CD14-positive monocyte (primary cell): Measurements from ENCODE around the gene ANKRD36B. TPM values are rescaled to one million over a fixed set of nuclear protein-coding genes. Genes with fewer than 3 reads are reported as not detected.
"Not testable (repeated sequence)": the region's sequence is repeated elsewhere in the genome, so short reads cannot be mapped to it uniquely, and the experiment has no call there.

Experiments
- DNase-seq, 3 donors: peaks; one replicate each; pipeline ENCODE4 v3.0.0-alpha.2; 2011 to 2022
- H2AFZ ChIP-seq: 2 replicates; pipeline ENCODE4 v1.6.0; 2012; ENCODE audit warnings: mild to moderate bottlenecking, low read depth, low read length, inconsistent platforms; ENCODE audit not compliant: insufficient read depth, poor library complexity, severe bottlenecking
- H3K27ac ChIP-seq, 2 donors: 1 replicate in 1 of 2; 2 replicates in 1 of 2; pipeline ENCODE4 v1.5.1; 2012 to 2013; ENCODE audit warnings: low read length in 2 of 2, control low read depth in 1 of 2, inconsistent platforms in 1 of 2, low read depth in 1 of 2, mild to moderate bottlenecking in 1 of 2
- H3K27me3 ChIP-seq, 2 donors: one replicate each; pipeline versions ENCODE4 v1.6.0 to v1.6.1; 2011 to 2013; ENCODE audit warnings: low read length in 2 of 2; ENCODE audit not compliant: control insufficient read depth in 2 of 2, insufficient read depth in 2 of 2
- H3K36me3 ChIP-seq, 2 donors: replicated peaks in 1 of 2; 1 replicate in 1 of 2; 2 replicates in 1 of 2; pipeline versions ENCODE4 v1.5.1 to v1.6.1; 2012 to 2013; ENCODE audit warnings: low read length in 2 of 2, control low read depth in 1 of 2, inconsistent platforms in 1 of 2, mild to moderate bottlenecking in 1 of 2; ENCODE audit not compliant: insufficient read depth in 2 of 2, control insufficient read depth in 1 of 2
- H3K4me1 ChIP-seq, 2 donors: 1 replicate in 1 of 2; 2 replicates in 1 of 2; pipeline versions ENCODE4 v1.5.1 to v1.6.1; 2012 to 2013; ENCODE audit warnings: low read length in 2 of 2, control low read depth in 1 of 2, inconsistent platforms in 1 of 2, mild to moderate bottlenecking in 1 of 2, moderate library complexity in 1 of 2; ENCODE audit not compliant: insufficient read depth in 2 of 2, control insufficient read depth in 1 of 2
- H3K4me2 ChIP-seq: replicated peaks from 2 replicates; pipeline ENCODE3; 2012; ENCODE audit warnings: low read length, moderate library complexity, mild to moderate bottlenecking; ENCODE audit not compliant: poor library complexity, severe bottlenecking; ENCODE audit errors: extremely low read depth
- H3K4me3 ChIP-seq, 3 experiments: fragments of 200-600 bp in 1 of 3; sonication (generic) in 1 of 3; replicated peaks in 1 of 3; 1 replicate in 2 of 3; 2 replicates in 1 of 3; pipeline ENCODE4 v1.5.1; 2011 to 2013; ENCODE audit warnings: low read length in 3 of 3, mild to moderate bottlenecking in 3 of 3, control low read depth in 2 of 3, low read depth in 2 of 3, inconsistent platforms in 1 of 3, moderate library complexity in 1 of 3
- H3K79me2 ChIP-seq: 2 replicates; pipeline ENCODE4 v1.6.0; 2012; ENCODE audit warnings: mild to moderate bottlenecking, control low read depth, inconsistent platforms, low read length, moderate library complexity; ENCODE audit not compliant: insufficient read depth
- H3K9ac ChIP-seq: 2 replicates; pipeline ENCODE4 v1.6.0; 2017; ENCODE audit warnings: low read length, mild to moderate bottlenecking; ENCODE audit not compliant: insufficient read depth, poor library complexity, severe bottlenecking
- H3K9me3 ChIP-seq, 2 donors: replicated peaks in 1 of 2; 1 replicate in 1 of 2; 2 replicates in 1 of 2; pipeline versions ENCODE4 v1.5.1 to v1.6.1; 2012 to 2013; ENCODE audit warnings: low read length in 2 of 2, control low read depth in 1 of 2; ENCODE audit not compliant: control insufficient read depth in 1 of 2, insufficient read depth in 1 of 2
- H4K20me1 ChIP-seq: 2 replicates; pipeline ENCODE4 v1.6.0; 2012; ENCODE audit warnings: mild to moderate bottlenecking, low read length, control low read depth, moderate library complexity; ENCODE audit not compliant: insufficient read depth
- H3K27ac Mint-ChIP-seq, 7 donors: one replicate each; pipeline ENCODE4 v1.8.0; 2020; ENCODE audit warnings: mild to moderate bottlenecking in 7 of 7, mixed read lengths in 7 of 7, moderate library complexity in 6 of 7, inconsistent platforms in 2 of 7
- H3K27me3 Mint-ChIP-seq, 3 donors: one replicate each; pipeline ENCODE4 v1.8.0; 2021 to 2022; ENCODE audit warnings: low read depth in 3 of 3, mild to moderate bottlenecking in 3 of 3, mixed read lengths in 3 of 3, moderate library complexity in 3 of 3, inconsistent platforms in 1 of 3
- H3K36me3 Mint-ChIP-seq, 2 donors: one replicate each; pipeline ENCODE4 v1.8.0; 2020; ENCODE audit warnings: mixed read lengths in 2 of 2, inconsistent platforms in 1 of 2, mild to moderate bottlenecking in 1 of 2
- H3K4me1 Mint-ChIP-seq: one replicate; pipeline ENCODE4 v1.8.0; 2020; ENCODE audit warnings: mild to moderate bottlenecking, mixed read lengths
- H3K4me3 Mint-ChIP-seq, 2 donors: one replicate each; pipeline ENCODE4 v1.8.0; 2020; ENCODE audit warnings: mild to moderate bottlenecking in 2 of 2, mixed read lengths in 2 of 2, moderate library complexity in 1 of 2
- H3K9me3 Mint-ChIP-seq, 7 donors: one replicate each; pipeline ENCODE4 v1.8.0; 2020 to 2022; ENCODE audit warnings: mixed read lengths in 7 of 7, mild to moderate bottlenecking in 6 of 7, moderate library complexity in 6 of 7, inconsistent platforms in 2 of 7
- WGBS: methylation state at CpG from one replicate; pipeline ENCODE4 v1.1.5; 2013; ENCODE audit warnings: missing lambda C conversion rate; ENCODE audit not compliant: insufficient coverage; 5-methylcytosine and 5-hydroxymethylcytosine counted together
- intact Hi-C, 2 donors: fragments of 100-400 bp; cut with micrococcal nuclease; formaldehyde crosslinking; loops; one replicate each; pipeline versions ENCODE4 v1.15.0 to v1.15.1; 2023
- polyA plus RNA-seq, 3 donors: library from polyadenylated mRNA; depleted of rRNA in 1 of 3; unstranded in 2 of 3; stranded (reverse) in 1 of 3; fragments of 300-500 nt in 2 of 3; fragments of >200 nt in 1 of 3; fragmentation: Illumina TruSeq in 2 of 3; gene quantifications; 1 replicate in 2 of 3; 2 replicates in 1 of 3; pipeline ENCODE4 v1.2.3, GENCODE V29; 2012 to 2021

ANKRD36B gene
- polyA plus RNA-seq, 3 donors, result 0.73 to 3.1 (median 1.2) TPM

DNA sequence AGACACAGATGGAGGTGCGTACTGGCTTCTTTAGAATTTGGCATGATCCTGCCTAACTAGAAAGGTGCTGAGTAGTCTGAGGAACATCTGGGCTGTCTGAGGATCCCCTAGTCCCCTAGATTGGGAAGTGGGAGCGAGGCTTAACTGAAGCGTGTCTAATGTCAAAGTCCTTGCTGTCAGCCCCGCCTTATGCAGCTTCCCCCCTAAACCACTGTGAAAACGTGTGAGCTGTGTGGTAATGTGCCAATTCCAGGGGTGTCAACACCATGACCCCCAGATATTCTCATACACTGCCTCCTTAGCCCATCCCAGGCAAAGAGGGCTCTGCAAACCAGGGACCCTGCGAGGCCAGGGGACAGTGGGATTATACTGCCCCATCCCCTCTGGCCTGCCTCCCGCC is 22.2 kb upstream of the ANKRD36B start:
- H3K27me3 Mint-ChIP-seq, H3K27ac ChIP-seq, H3K9ac ChIP-seq, H4K20me1 ChIP-seq, H2AFZ ChIP-seq, H3K79me2 ChIP-seq, H3K27me3 ChIP-seq, H3K4me3 ChIP-seq, H3K9me3 ChIP-seq, intact Hi-C loops, H3K36me3 ChIP-seq, H3K4me2 ChIP-seq, H3K4me3 Mint-ChIP-seq, H3K36me3 Mint-ChIP-seq, DNase-seq, H3K9me3 Mint-ChIP-seq, H3K27ac Mint-ChIP-seq, H3K4me1 Mint-ChIP-seq, H3K4me1 ChIP-seq: not testable (repeated sequence)
- WGBS, result no CpG with 5 or more reads among the region's 7 CpGs

GRCh38 chr2:97608745-97609144 is 19.1 kb upstream of the ANKRD36B start:
- H4K20me1 ChIP-seq, H3K4me1 Mint-ChIP-seq, H3K9me3 ChIP-seq, H3K9ac ChIP-seq, H3K4me3 Mint-ChIP-seq, DNase-seq, intact Hi-C loops, H3K79me2 ChIP-seq, H2AFZ ChIP-seq, H3K4me3 ChIP-seq, H3K9me3 Mint-ChIP-seq, H3K4me2 ChIP-seq, H3K36me3 Mint-ChIP-seq, H3K27me3 Mint-ChIP-seq, H3K4me1 ChIP-seq, H3K27me3 ChIP-seq, H3K27ac ChIP-seq, H3K27ac Mint-ChIP-seq, H3K36me3 ChIP-seq: not testable (repeated sequence)
- WGBS, result no CpG with 5 or more reads among the region's 4 CpGs

DNA sequence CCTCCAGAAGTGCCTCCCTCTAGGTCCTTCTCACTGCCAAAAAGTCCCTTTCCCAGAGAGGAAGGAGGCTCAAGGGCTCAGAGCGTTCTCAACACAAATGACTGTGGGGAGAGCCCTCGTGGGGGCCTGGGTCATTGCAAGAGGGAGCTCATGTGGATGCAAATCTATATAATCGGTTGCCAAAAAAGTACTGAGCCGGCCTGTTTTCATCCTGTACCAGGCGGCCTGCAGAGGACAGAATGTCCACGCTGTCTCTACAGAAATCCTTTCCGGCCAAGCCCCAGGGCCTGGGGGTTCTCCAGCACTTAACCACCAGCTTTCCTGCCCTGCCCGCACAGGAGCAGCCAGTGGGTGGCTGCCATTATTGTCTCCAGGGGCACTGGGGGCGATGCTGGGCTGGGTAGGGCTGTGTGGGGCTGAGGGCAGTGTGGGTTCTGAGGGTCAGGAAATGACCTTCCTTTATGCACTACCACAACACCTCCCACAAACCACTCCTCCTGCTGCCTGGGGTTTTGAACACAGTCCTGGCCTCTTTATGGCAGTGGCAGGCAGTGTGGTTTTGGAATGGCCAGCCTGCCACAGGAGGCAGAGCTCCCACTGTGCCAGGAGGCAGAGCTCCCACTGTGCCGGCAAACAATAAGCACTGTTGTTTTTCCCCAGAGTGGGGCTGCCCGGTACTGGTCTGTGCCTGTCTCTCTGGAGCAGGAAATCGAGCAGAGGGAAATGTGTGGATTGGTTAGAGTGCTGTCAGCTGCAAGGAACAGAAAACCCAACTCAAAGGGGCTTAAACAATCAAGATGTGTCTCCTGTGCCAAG is 16.1 kb upstream of the ANKRD36B start:
- H3K9ac ChIP-seq, H3K36me3 Mint-ChIP-seq, H4K20me1 ChIP-seq, intact Hi-C loops, DNase-seq, H3K4me2 ChIP-seq, H3K36me3 ChIP-seq, H3K27me3 ChIP-seq, H3K4me3 ChIP-seq, H3K27ac Mint-ChIP-seq, H3K9me3 ChIP-seq, H3K9me3 Mint-ChIP-seq, H2AFZ ChIP-seq, H3K4me1 Mint-ChIP-seq, H3K79me2 ChIP-seq, H3K4me1 ChIP-seq, H3K4me3 Mint-ChIP-seq, H3K27me3 Mint-ChIP-seq, H3K27ac ChIP-seq: not testable (repeated sequence)
- no CpG with 5 or more reads among the region's 12 CpGs for WGBS

DNA sequence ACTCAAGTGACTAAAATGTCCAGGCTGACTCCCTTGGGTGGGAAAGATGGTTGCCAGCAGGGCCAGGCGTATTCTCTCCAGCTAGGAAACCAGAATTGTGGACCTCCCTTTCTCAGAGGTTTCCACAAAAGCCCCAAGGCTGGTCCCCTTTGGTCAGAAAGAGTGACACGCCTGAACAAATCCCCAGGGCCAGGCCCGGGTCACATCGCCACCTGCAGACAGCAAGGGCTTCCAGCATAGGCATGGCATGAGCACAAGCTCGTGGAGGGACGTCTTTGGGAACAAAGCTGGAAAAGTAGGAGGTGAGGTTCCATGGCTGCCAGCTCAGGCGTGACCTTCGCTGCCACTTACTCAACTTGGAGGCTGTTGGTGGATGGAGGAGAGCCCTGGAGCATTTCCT is 15.4 kb upstream of the ANKRD36B start:
- H3K4me1 Mint-ChIP-seq, H3K36me3 ChIP-seq: not testable (repeated sequence)
- no CpG with 5 or more reads among the region's 8 CpGs for WGBS

More for the DNA sequence above, 15.4 kb upstream of the ANKRD36B start:
- H3K4me3 Mint-ChIP-seq, H2AFZ ChIP-seq, H4K20me1 ChIP-seq, DNase-seq, H3K79me2 ChIP-seq, H3K36me3 Mint-ChIP-seq, H3K9ac ChIP-seq, H3K27ac ChIP-seq, intact Hi-C loops, H3K27me3 ChIP-seq, H3K27ac Mint-ChIP-seq, H3K4me2 ChIP-seq, H3K9me3 ChIP-seq, H3K27me3 Mint-ChIP-seq, H3K9me3 Mint-ChIP-seq, H3K4me1 ChIP-seq, H3K4me3 ChIP-seq: not testable (repeated sequence)
